ENCODE measurements around the gene PRTFDC1. TPM values are rescaled to one million over a fixed set of nuclear protein-coding genes. Genes with fewer than 3 reads are reported as not detected.

Gene PRTFDC1
- total RNA-seq, 1 donor: 13.4 TPM

- no peak overlapping the region for H3K4me3 ChIP-seq (ENCODE audit: low read depth, low read length)
- DNase-seq (ENCODE audit: low read depth): no peak
- no peak for TF ChIP-seq CTCF (IDR thresholded peaks at IDR 0.05; ENCODE audit: insufficient read depth, low read depth, low read length)
Observed at GRCh38 chr10:24916365-24916764, 36.0 kb downstream of the PRTFDC1 start.

DNA sequence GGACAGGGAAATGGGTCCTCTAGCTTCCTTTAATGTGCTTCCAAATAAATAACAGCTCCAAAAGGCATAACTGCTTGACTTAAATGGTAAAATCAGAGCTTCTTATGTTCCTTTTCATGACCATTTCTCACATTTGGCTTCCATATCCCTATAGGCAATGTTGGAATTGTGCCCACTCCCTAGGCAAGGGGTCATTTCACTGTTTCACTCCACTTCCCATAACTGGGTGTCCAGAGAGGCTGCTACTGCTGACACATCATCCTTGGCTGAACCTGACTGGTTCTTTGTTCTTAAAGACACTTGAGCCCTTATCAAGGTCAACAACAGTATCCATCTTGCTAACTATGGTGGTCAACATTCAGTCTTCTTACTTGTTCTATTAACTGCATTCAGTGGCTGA, 37.1 kb downstream of the PRTFDC1 start:
- no peak overlapping the region for H3K4me3 ChIP-seq (ENCODE audit: low read depth, low read length)
- no peak for TF ChIP-seq CTCF (IDR thresholded peaks at IDR 0.05; ENCODE audit: insufficient read depth, low read depth, low read length)
- DNase-seq (ENCODE audit: low read depth): no peak

DNA sequence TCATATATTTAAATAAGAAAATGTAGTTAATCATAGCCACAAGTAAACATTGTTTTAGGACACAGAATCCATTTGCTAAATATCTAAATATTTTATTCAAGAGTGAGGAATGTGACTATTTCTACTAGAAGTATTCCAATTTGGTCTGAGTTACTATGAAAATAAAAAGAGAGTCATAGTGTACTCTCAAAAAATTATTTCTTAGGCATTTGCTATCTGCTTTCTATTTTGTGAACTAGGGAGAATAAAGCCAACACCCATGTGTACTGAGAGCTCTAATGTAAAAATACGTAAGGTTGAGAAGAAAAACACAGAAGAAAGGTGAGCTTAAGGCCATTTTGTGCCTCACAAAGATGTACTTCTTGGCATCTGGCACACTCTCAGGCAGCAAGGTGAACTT, 38.3 kb downstream of the PRTFDC1 start:
- no peak for DNase-seq (ENCODE audit: low read depth)
- H3K4me3 ChIP-seq (ENCODE audit: low read depth, low read length): no peak overlapping the region
- no peak for TF ChIP-seq CTCF (IDR thresholded peaks at IDR 0.05; ENCODE audit: insufficient read depth, low read depth, low read length)

- DNase-seq (ENCODE audit: low read depth): peak; percentile 48
- no peak for TF ChIP-seq CTCF (IDR thresholded peaks at IDR 0.05; ENCODE audit: insufficient read depth, low read depth, low read length)
- no peak overlapping the region for H3K4me3 ChIP-seq (ENCODE audit: low read depth, low read length)
Observed at GRCh38 chr10:24912215-24912614, 40.2 kb downstream of the PRTFDC1 start.

- no peak overlapping the region for H3K4me3 ChIP-seq (ENCODE audit: low read depth, low read length)
- no peak for TF ChIP-seq CTCF (IDR thresholded peaks at IDR 0.05; ENCODE audit: insufficient read depth, low read depth, low read length)
- no peak for DNase-seq (ENCODE audit: low read depth)
Observed at GRCh38 chr10:24911029-24911428, 41.4 kb downstream of the PRTFDC1 start.

DNA sequence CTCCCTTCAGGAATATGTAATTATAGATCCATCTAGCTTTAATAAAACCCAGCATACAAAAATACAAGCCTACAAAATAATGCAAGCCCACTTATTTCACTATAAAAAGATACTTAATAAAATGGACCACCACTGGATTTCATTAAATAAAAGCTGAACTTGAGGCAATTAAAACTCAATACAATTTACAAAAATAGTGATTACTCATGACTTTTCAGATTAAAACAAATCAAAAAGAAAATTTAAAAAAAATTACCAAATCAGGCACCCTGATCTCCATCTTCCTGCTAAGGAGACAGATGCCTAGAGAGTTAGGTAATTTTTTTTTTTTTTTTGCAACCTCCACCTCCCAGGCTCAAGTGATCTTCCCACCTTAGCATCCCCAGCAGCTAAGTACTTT, 41.8 kb downstream of the PRTFDC1 start:
- DNase-seq (ENCODE audit: low read depth): no peak
- H3K4me3 ChIP-seq (ENCODE audit: low read depth, low read length): no peak overlapping the region
- TF ChIP-seq CTCF (IDR thresholded peaks at IDR 0.05; ENCODE audit: insufficient read depth, low read depth, low read length): no peak

GRCh38 chr10:24908793-24909423, 43.5 kb downstream of the PRTFDC1 start:
- H3K4me3 ChIP-seq (ENCODE audit: low read depth, low read length): no peak overlapping the region
- no peak for TF ChIP-seq CTCF (IDR thresholded peaks at IDR 0.05; ENCODE audit: insufficient read depth, low read depth, low read length)
- DNase-seq (ENCODE audit: low read depth): peak; percentile 66
